IPS-18c (cell line): ENCODE measurements around the gene RGPD5.
"Not testable (repeated sequence)": the region's sequence is repeated elsewhere in the genome, so short reads cannot be mapped to it uniquely, and the experiment has no call there.

Experiments used
- H3K4me3 ChIP-seq: 2 replicates; pipeline ENCODE4 v1.7.0; 2013; ENCODE audit warnings: low read depth, mild to moderate bottlenecking, low read length, moderate library complexity; ENCODE audit not compliant: insufficient read depth
- H3K9me3 ChIP-seq: one replicate; pipeline ENCODE4 v1.6.1; 2013; ENCODE audit warnings: mild to moderate bottlenecking, low read length, moderate library complexity; ENCODE audit not compliant: control insufficient read depth, insufficient read depth

The RGPD5 gene

GRCh38 chr2:109882112-109882511, 88.0 kb downstream of the RGPD5 start:
- not testable (repeated sequence) for H3K9me3 ChIP-seq, H3K4me3 ChIP-seq

- H3K4me3 ChIP-seq, H3K9me3 ChIP-seq: not testable (repeated sequence)
These were observed 94.3 kb downstream of the RGPD5 start for GRCh38 chr2:109888414-109888813.

GRCh38 chr2:109889909-109890308, 95.8 kb downstream of the RGPD5 start:
- not testable (repeated sequence) for H3K9me3 ChIP-seq

GRCh38 chr2:109891024-109891423, 96.9 kb downstream of the RGPD5 start:
- H3K4me3 ChIP-seq, H3K9me3 ChIP-seq: not testable (repeated sequence)

More at GRCh38 chr2:109889909-109890308, 95.8 kb downstream of the RGPD5 start:
- H3K4me3 ChIP-seq = not testable (repeated sequence)

GRCh38 chr2:109893736-109894135, 99.6 kb downstream of the RGPD5 start:
- H3K4me3 ChIP-seq, H3K9me3 ChIP-seq: not testable (repeated sequence)

GRCh38 chr2:109894141-109894540, 100.0 kb downstream of the RGPD5 start:
- H3K9me3 ChIP-seq, H3K4me3 ChIP-seq: not testable (repeated sequence)

GRCh38 chr2:109895090-109895869, 101.2 kb downstream of the RGPD5 start:
- not testable (repeated sequence) for H3K4me3 ChIP-seq, H3K9me3 ChIP-seq

GRCh38 chr2:109896212-109896611, 102.1 kb downstream of the RGPD5 start:
- not testable (repeated sequence) for H3K9me3 ChIP-seq, H3K4me3 ChIP-seq

- not testable (repeated sequence) for H3K9me3 ChIP-seq, H3K4me3 ChIP-seq
These were observed 103.8 kb downstream of the RGPD5 start for GRCh38 chr2:109897769-109898461.

- not testable (repeated sequence) for H3K4me3 ChIP-seq, H3K9me3 ChIP-seq
These were observed 104.6 kb downstream of the RGPD5 start, which contains the start of gene LIMS3 for GRCh38 chr2:109898462-109899336. LIMS3 (plus strand) TSS chr2:109898688; CDS start chr2:109898729, 41 bp downstream.

GRCh38 chr2:109905796-109906195, 111.7 kb downstream of the RGPD5 start:
- H3K9me3 ChIP-seq, H3K4me3 ChIP-seq: not testable (repeated sequence)
